ENCODE data around the gene C9orf152. TPM values are rescaled to one million over a fixed set of nuclear protein-coding genes. Genes with fewer than 3 reads are reported as not detected.

Gene C9orf152
- total RNA-seq, 1 donor from 2014 or later, result not detected

DNA sequence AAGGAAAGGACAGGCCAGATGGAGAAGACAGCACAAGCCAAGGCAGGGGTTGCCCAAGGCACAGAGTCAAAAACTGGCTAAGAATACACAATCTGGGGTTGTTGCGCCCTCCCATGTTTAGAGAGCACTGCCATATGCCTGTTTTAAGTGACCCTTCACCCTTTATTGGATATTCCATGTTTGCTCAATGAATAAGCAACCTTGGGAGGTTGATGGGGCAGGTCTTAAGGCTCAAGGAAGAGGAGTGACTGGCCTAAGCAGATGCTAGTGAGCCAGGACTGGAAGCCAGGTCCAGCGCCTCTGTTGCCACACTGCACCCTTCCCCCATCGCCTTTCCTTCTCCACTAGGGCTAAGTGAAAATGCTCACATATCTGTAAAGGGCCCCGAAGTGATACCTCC is 41.6 kb upstream of the C9orf152 start:
- TF ChIP-seq, protein P1, sequence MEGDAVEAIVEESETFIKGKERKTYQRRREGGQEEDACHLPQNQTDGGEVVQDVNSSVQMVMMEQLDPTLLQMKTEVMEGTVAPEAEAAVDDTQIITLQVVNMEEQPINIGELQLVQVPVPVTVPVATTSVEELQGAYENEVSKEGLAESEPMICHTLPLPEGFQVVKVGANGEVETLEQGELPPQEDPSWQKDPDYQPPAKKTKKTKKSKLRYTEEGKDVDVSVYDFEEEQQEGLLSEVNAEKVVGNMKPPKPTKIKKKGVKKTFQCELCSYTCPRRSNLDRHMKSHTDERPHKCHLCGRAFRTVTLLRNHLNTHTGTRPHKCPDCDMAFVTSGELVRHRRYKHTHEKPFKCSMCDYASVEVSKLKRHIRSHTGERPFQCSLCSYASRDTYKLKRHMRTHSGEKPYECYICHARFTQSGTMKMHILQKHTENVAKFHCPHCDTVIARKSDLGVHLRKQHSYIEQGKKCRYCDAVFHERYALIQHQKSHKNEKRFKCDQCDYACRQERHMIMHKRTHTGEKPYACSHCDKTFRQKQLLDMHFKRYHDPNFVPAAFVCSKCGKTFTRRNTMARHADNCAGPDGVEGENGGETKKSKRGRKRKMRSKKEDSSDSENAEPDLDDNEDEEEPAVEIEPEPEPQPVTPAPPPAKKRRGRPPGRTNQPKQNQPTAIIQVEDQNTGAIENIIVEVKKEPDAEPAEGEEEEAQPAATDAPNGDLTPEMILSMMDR (IDR thresholded peaks at IDR 0.05; ENCODE audit: partially characterized antibody, unreplicated experiment), result no peak
- DNase-seq, result no peak
- no peaks in the 10 kb centered on the region for H3K36me3 Mint-ChIP-seq (ENCODE audit: unreplicated experiment)
- peaks cover 7% of the 10 kb centered on the region for H3K4me1 Mint-ChIP-seq (ENCODE audit: low read depth, unreplicated experiment)
- no peak overlapping the region for H3K4me3 Mint-ChIP-seq (ENCODE audit: unreplicated experiment)
- no peak overlapping the region for H3K27ac Mint-ChIP-seq (ENCODE audit: unreplicated experiment)
- no peaks in the 10 kb centered on the region for H3K27me3 Mint-ChIP-seq (ENCODE audit: unreplicated experiment)
- peaks cover 1% of the 10 kb centered on the region for H3K9me3 Mint-ChIP-seq (ENCODE audit: unreplicated experiment)

GRCh38 chr9:110248361-110248760 is 40.4 kb upstream of the C9orf152 start:
- TF ChIP-seq, protein P1 (IDR thresholded peaks at IDR 0.05; ENCODE audit: partially characterized antibody, unreplicated experiment), result no peak
- no peak overlapping the region for H3K27ac Mint-ChIP-seq (ENCODE audit: unreplicated experiment)
- no peaks in the 10 kb centered on the region for H3K36me3 Mint-ChIP-seq (ENCODE audit: unreplicated experiment)
- DNase-seq, result no peak
- H3K4me3 Mint-ChIP-seq (ENCODE audit: unreplicated experiment), result no peak overlapping the region
- H3K9me3 Mint-ChIP-seq (ENCODE audit: unreplicated experiment), result no peaks in the 10 kb centered on the region
- H3K27me3 Mint-ChIP-seq (ENCODE audit: unreplicated experiment), result no peaks in the 10 kb centered on the region
- peaks cover 3% of the 10 kb centered on the region for H3K4me1 Mint-ChIP-seq (ENCODE audit: low read depth, unreplicated experiment)

DNA sequence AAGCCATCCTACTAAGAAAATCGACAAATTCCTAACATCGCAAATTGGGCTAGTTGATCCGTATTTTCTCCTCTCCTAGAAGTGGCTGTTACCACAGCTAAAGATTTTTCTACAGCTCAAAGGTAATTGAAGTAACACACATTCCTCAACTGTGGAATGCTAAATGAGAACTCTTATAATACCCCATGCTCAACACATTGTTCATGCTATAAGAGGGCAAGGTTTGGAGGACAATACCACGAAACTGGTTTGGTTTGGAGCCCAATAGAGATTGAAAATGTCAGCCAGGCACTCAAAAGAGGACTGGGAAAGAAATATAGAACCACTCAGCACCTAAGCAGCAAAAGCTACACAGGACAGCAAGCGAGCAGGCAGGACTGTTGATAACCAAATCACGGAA is 38.3 kb upstream of the C9orf152 start:
- Mint-ChIP-seq H3K27me3 (ENCODE audit: unreplicated experiment) (no peaks in the 10 kb centered on the region), H3K36me3 (ENCODE audit: unreplicated experiment) (no peaks in the 10 kb centered on the region), H3K4me3 (ENCODE audit: unreplicated experiment) (no peak overlapping the region), H3K4me1 (ENCODE audit: low read depth, unreplicated experiment) (no peaks in the 10 kb centered on the region), H3K9me3 (ENCODE audit: unreplicated experiment) (no peaks in the 10 kb centered on the region), H3K27ac (ENCODE audit: unreplicated experiment) (no peak overlapping the region)
- DNase-seq, result no peak
- TF ChIP-seq, protein P1 (IDR thresholded peaks at IDR 0.05; ENCODE audit: partially characterized antibody, unreplicated experiment), result no peak

- Mint-ChIP-seq H3K4me1 (ENCODE audit: low read depth, unreplicated experiment) (no peaks in the 10 kb centered on the region), H3K36me3 (ENCODE audit: unreplicated experiment) (no peaks in the 10 kb centered on the region), H3K9me3 (ENCODE audit: unreplicated experiment) (no peaks in the 10 kb centered on the region), H3K4me3 (ENCODE audit: unreplicated experiment) (no peak overlapping the region), H3K27me3 (ENCODE audit: unreplicated experiment) (no peaks in the 10 kb centered on the region), H3K27ac (ENCODE audit: unreplicated experiment) (no peak overlapping the region)
- no peak for DNase-seq
- TF ChIP-seq, protein P1 (IDR thresholded peaks at IDR 0.05; ENCODE audit: partially characterized antibody, unreplicated experiment), result no peak
These were observed 36.7 kb upstream of the C9orf152 start for GRCh38 chr9:110244616-110245015.

DNA sequence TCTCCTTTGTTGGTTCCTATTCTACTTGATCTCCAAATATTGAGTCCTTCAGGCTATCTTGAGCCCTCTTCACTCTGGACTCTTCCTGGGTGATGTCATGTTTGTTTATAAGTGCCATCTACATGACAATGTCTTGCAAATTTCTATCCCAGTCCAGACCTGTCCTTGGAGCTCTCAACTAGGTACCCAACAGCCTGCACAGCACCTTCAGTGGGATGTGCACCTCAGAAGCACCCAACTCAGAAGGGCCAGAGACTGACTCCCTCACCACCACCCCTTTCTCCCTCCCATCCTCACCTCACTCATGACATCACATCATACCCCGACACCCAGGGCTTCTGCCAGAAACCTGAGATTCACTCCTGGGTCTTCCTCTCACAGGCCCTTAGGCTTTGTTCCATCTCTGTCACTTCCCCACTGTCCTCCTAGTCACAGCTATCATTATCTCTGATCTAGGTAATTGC is 33.9 kb upstream of the C9orf152 start:
- H3K4me1 Mint-ChIP-seq (ENCODE audit: low read depth, unreplicated experiment), result no peaks in the 10 kb centered on the region
- no peak overlapping the region for H3K27ac Mint-ChIP-seq (ENCODE audit: unreplicated experiment)
- H3K36me3 Mint-ChIP-seq (ENCODE audit: unreplicated experiment), result no peaks in the 10 kb centered on the region
- H3K27me3 Mint-ChIP-seq (ENCODE audit: unreplicated experiment), result no peaks in the 10 kb centered on the region
- no peak for DNase-seq
- H3K9me3 Mint-ChIP-seq (ENCODE audit: unreplicated experiment), result no peaks in the 10 kb centered on the region
- TF ChIP-seq, protein P1 (IDR thresholded peaks at IDR 0.05; ENCODE audit: partially characterized antibody, unreplicated experiment), result no peak
- no peak overlapping the region for H3K4me3 Mint-ChIP-seq (ENCODE audit: unreplicated experiment)
